Neural cell (in vitro differentiated cells): Measurements from ENCODE around the gene SNHG17. TPM values are rescaled to one million over a fixed set of nuclear protein-coding genes. Genes with fewer than 3 reads are reported as not detected.

Experiments
- H2AFZ ChIP-seq: fragments of 200-600, 300-800 bp; sonication (generic), shearing (Covaris generic); 2 replicates; pipeline ENCODE4 v1.6.0; 2014; ENCODE audit warnings: low read depth, mild to moderate bottlenecking, antibody characterized with exemption, low read length, moderate library complexity
- H3F3A ChIP-seq: fragments of 200-600 bp; shearing (Covaris generic); 2 replicates; pipeline ENCODE4 v1.6.1; 2016; ENCODE audit warnings: mild to moderate bottlenecking, moderate library complexity, mixed read lengths, antibody characterized with exemption, low read length; ENCODE audit not compliant: insufficient read depth, poor library complexity, severe bottlenecking
- H3K27ac ChIP-seq: fragments of 200-600, 300-800 bp; sonication (generic), shearing (Covaris generic); 2 replicates; pipeline ENCODE4 v1.5.1; 2014; ENCODE audit warnings: mild to moderate bottlenecking, low read length, moderate library complexity
- H3K27me3 ChIP-seq: fragments of 300-800, 200-600 bp; sonication (generic), shearing (Covaris generic); 2 replicates; pipeline ENCODE4 v1.6.0; 2014; ENCODE audit warnings: mild to moderate bottlenecking, low read depth, low read length, moderate library complexity; ENCODE audit not compliant: insufficient read depth
- H3K36me3 ChIP-seq: fragments of 300-800, 200-600 bp; sonication (generic), shearing (Covaris generic); 2 replicates; pipeline ENCODE4 v1.5.1; 2014; ENCODE audit warnings: mild to moderate bottlenecking, antibody characterized with exemption, low read length, moderate library complexity; ENCODE audit not compliant: insufficient read depth
- H3K4me2 ChIP-seq: fragments of 300-800, 200-600 bp; sonication (generic), shearing (Covaris generic); 2 replicates; pipeline ENCODE4 v1.6.0; 2014; ENCODE audit warnings: mild to moderate bottlenecking, low read length
- H3K4me3 ChIP-seq: fragments of 300-800, 200-600 bp; sonication (generic), shearing (Covaris generic); 2 replicates; pipeline ENCODE4 v1.5.1; 2014; ENCODE audit warnings: mild to moderate bottlenecking, low read length, moderate library complexity
- H3K79me2 ChIP-seq: fragments of 200-600 bp; shearing (Covaris generic); replicated peaks from 2 replicates; pipeline ENCODE4 v1.6.0; 2014; ENCODE audit warnings: mild to moderate bottlenecking, low read length, moderate library complexity; ENCODE audit not compliant: insufficient read depth
- H3K9ac ChIP-seq: fragments of 300-800, 200-600 bp; sonication (generic), shearing (Covaris generic); 2 replicates; pipeline ENCODE4 v1.6.1; 2016; ENCODE audit warnings: mild to moderate bottlenecking, low read length, mixed read lengths
- H3K9me2 ChIP-seq: fragments of 200-600 bp; shearing (Covaris generic); 2 replicates; pipeline ENCODE4 v1.6.1; 2016; ENCODE audit warnings: mild to moderate bottlenecking, low read length, mixed read lengths; ENCODE audit not compliant: insufficient read depth
- H3K9me3 ChIP-seq: fragments of 200-600, 300-800 bp; sonication (generic), shearing (Covaris generic); 2 replicates; pipeline ENCODE4 v1.6.1; 2016; ENCODE audit warnings: mild to moderate bottlenecking, mixed run types, low read length, moderate library complexity, mixed read lengths
- H4K20me1 ChIP-seq: fragments of 200-600 bp; shearing (Covaris generic); 2 replicates; pipeline ENCODE4 v1.6.1; 2016; ENCODE audit warnings: mild to moderate bottlenecking, mixed run types; ENCODE audit not compliant: insufficient read depth
- EP300 ChIP-seq: fragments of 450-650 bp; conservative IDR thresholded peaks from 2 replicates; pipeline ENCODE4 v1.6.1; 2014; ENCODE audit warnings: antibody characterized with exemption, mild to moderate bottlenecking, moderate library complexity; ENCODE audit not compliant: poor library complexity, severe bottlenecking
- EZH2 ChIP-seq: fragments of 200-600, 300-800 bp; shearing (Covaris generic), sonication (generic); IDR thresholded peaks from 2 replicates; pipeline ENCODE4 v1.6.1; 2014; ENCODE audit warnings: antibody characterized with exemption, low read length, borderline replicate concordance, mild to moderate bottlenecking; ENCODE audit not compliant: insufficient read depth, poor library complexity, severe bottlenecking
- MXI1 ChIP-seq: fragments of 450-650 bp; conservative IDR thresholded peaks from 2 replicates; pipeline ENCODE4 v1.6.1; 2014; ENCODE audit warnings: antibody characterized with exemption, mild to moderate bottlenecking; ENCODE audit not compliant: poor library complexity, severe bottlenecking
- POLR2AphosphoS5 ChIP-seq: IDR thresholded peaks from 2 replicates; pipeline ENCODE4 v1.6.1; 2012
- RAD21 ChIP-seq: fragments of 450-650 bp; conservative IDR thresholded peaks from 2 replicates; pipeline ENCODE4 v1.6.1; 2014; ENCODE audit warnings: antibody characterized with exemption, mild to moderate bottlenecking, moderate library complexity
- TAF1 ChIP-seq: IDR thresholded peaks from 2 replicates; pipeline ENCODE4 v1.6.1; 2012; ENCODE audit warnings: low read depth
- polyA plus RNA-seq: library from polyadenylated mRNA; depleted of rRNA; stranded (reverse); fragments of >200 nt; gene quantifications from 2 replicates; pipeline ENCODE4 v1.2.3, GENCODE V29; 2014
- small RNA-seq, 3 experiments: library from RNA; depleted of rRNA; stranded (forward); fragments of <200 nt; gene quantifications; one replicate each; pipeline ENCODE3, GENCODE V24; 2012
- TF ChIP-seq, protein P1 (sequence below): fragments of 450-650 bp; IDR thresholded peaks from 2 replicates; pipeline ENCODE4 v1.5.1; 2014; ENCODE audit warnings: antibody characterized with exemption, mild to moderate bottlenecking, moderate library complexity; ENCODE audit not compliant: poor library complexity, severe bottlenecking

Gene SNHG17
- polyA plus RNA-seq, 1 donor from 2014 or later: 23.1 TPM

DNA sequence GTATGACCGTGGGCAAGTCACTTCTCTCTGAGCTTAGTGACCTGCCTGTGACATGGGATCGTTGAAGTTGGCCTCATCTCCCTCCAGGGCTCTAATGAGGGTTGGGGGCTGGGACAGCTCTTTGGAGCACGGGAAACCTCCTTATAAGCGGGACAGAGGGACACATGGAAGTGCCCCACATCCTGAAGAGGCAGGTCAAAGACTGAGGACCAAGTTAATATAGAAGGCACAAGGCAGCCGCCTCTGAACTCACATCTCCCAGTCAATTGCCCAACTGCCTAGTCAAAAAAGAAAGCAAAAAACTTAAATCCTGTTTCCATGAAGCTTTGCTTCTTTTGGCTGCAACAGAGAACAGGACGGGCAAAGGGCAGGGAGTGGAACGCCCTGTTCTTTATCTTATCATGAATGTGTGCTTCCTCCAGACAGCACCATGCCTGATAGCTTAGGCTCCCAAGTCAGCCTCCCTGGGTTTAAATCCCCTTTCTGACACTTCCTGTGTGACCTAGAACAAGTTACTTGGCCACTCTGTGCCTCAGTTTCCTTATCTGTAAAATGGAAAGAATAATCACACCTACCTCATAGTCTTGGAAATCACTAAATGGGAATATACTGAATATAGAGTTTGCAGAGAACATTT is 61.8 kb downstream of the SNHG17 start:
- H3K9ac ChIP-seq: no peak overlapping the region
- H3K27me3 ChIP-seq: no peaks in the 10 kb centered on the region
- H3K27ac ChIP-seq: no peak overlapping the region
- no peaks in the 10 kb centered on the region for H3K9me3 ChIP-seq
- H3K9me2 ChIP-seq: no peaks in the 10 kb centered on the region
- H3K36me3 ChIP-seq: no peaks in the 10 kb centered on the region
- no peak overlapping the region for H3K4me2 ChIP-seq
- no peaks in the 10 kb centered on the region for H3K79me2 ChIP-seq
- H2AFZ ChIP-seq: no peak overlapping the region
- H3F3A ChIP-seq: no peaks in the 10 kb centered on the region
- H3K4me3 ChIP-seq: no peak overlapping the region
- TF ChIP-seq, protein P1, sequence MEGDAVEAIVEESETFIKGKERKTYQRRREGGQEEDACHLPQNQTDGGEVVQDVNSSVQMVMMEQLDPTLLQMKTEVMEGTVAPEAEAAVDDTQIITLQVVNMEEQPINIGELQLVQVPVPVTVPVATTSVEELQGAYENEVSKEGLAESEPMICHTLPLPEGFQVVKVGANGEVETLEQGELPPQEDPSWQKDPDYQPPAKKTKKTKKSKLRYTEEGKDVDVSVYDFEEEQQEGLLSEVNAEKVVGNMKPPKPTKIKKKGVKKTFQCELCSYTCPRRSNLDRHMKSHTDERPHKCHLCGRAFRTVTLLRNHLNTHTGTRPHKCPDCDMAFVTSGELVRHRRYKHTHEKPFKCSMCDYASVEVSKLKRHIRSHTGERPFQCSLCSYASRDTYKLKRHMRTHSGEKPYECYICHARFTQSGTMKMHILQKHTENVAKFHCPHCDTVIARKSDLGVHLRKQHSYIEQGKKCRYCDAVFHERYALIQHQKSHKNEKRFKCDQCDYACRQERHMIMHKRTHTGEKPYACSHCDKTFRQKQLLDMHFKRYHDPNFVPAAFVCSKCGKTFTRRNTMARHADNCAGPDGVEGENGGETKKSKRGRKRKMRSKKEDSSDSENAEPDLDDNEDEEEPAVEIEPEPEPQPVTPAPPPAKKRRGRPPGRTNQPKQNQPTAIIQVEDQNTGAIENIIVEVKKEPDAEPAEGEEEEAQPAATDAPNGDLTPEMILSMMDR: no peak
- TF ChIP-seq TAF1 (no peak), EP300 (no peak)
- H4K20me1 ChIP-seq: no peaks in the 10 kb centered on the region

DNA sequence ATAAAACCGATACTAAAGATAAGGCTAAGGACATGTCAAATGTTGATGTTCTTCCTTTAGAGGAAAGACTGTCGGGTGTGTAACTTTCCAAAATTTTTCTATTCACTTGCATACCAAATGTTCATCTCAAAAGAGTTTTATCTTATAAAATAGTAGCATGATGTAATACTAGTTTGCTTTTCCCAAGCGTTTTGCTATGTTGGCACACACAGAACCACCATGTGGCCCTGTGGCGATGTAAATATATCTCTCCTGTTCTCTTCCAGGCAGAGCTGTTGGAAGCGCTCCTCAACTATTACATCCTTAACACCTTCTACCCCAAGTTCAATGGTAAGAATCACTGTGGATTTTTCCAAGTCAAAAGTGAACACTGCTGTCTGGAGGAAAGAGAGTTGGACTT is 62.3 kb downstream of the SNHG17 start:
- Histone ChIP-seq H4K20me1 (no peaks in the 10 kb centered on the region), H3K9me2 (no peaks in the 10 kb centered on the region), H3K27me3 (no peaks in the 10 kb centered on the region), H3K9ac (no peak overlapping the region), H3K36me3 (no peaks in the 10 kb centered on the region), H3K27ac (no peak overlapping the region), H3K4me2 (no peak overlapping the region), H3K9me3 (no peaks in the 10 kb centered on the region), H3K79me2 (no peaks in the 10 kb centered on the region), H3F3A (no peaks in the 10 kb centered on the region), H3K4me3 (no peak overlapping the region), H2AFZ (no peak overlapping the region)
- TF ChIP-seq RAD21: no peak
- no peak for TF ChIP-seq EZH2
- TF ChIP-seq EP300: no peak
- TF ChIP-seq MXI1: no peak
- no peak for TF ChIP-seq POLR2AphosphoS5

Small RNA genes within 50 kb of the gene (small RNA-seq; reads per million reads assigned to genes)
- gene RF00056: 0 to 0.08 (median 0) reads per million in 3 experiments
- gene SNORA60: 223 to 460 (median 247) reads per million in 3 experiments
- gene SNORA71A: 382 to 838 (median 697) reads per million in 3 experiments
- 1,196 to 1,488 (median 1,279) reads per million in 3 experiments for gene SNORA71B
- 7.7 to 27.4 (median 25.6) reads per million in 3 experiments for gene SNORA71C
- gene SNORA71D: 5,303 to 20,808 (median 16,593) reads per million in 3 experiments
- 0 reads per million in 3 experiments for gene SNORA71E

Other genes starting within 250 kb of the SNHG17 start
- 1.3 TPM in 1 of 2 replicates, not detected in the other for gene KIAA1755, start 174.6 kb downstream of the SNHG17 start, polyA plus RNA-seq
- not detected in 2 replicates for gene BPI, start 131.2 kb downstream of the SNHG17 start, polyA plus RNA-seq
- gene LBP, start 88.8 kb downstream of the SNHG17 start, polyA plus RNA-seq: not detected in 2 replicates
- 30.0 TPM in 2 replicates for gene RALGAPB, start 37.5 kb upstream of the SNHG17 start, polyA plus RNA-seq
- not detected in 2 replicates for gene ADIG, start 145.9 kb upstream of the SNHG17 start, polyA plus RNA-seq
- 0.61 TPM in 1 of 2 replicates, not detected in the other for gene ARHGAP40, start 166.5 kb upstream of the SNHG17 start, polyA plus RNA-seq